K562 (cell line): ENCODE results near the gene SBNO1. TPM values are rescaled to one million over a fixed set of nuclear protein-coding genes. Genes with fewer than 3 reads are reported as not detected.
A peak's percentile ranks its signal among the peaks of the same experiment; 100 is the strongest.

Experiments used
- CBFA2T2 ChIP-seq: fragments of 450-650 bp; conservative IDR thresholded peaks from 2 replicates; pipeline ENCODE4 v1.6.1; 2017; ENCODE audit warnings: mild to moderate bottlenecking
- FIP1L1 ChIP-seq: fragments of 200-400 bp; formaldehyde crosslinking; IDR thresholded peaks from 2 replicates; pipeline ENCODE4 v1.6.1; 2018; ENCODE audit warnings: mild to moderate bottlenecking, low read depth, low read length; ENCODE audit not compliant: poor library complexity, severe bottlenecking
- HDAC1 ChIP-seq, 2 experiments: fragments of 450-650 bp; IDR thresholded peaks; 2 replicates each; pipeline ENCODE4 v1.6.1; 2016 to 2017; ENCODE audit warnings: inconsistent platforms in 1 of 2, mild to moderate bottlenecking in 1 of 2, moderate library complexity in 1 of 2
- SMAD2 ChIP-seq: fragments of 150-350 bp; IDR thresholded peaks from 2 replicates; pipeline ENCODE4 v1.6.1; 2014; ENCODE audit warnings: low read depth, mild to moderate bottlenecking, low read length
- TAF1 ChIP-seq: IDR thresholded peaks from 2 replicates; pipeline ENCODE4 v1.6.1; 2011; ENCODE audit warnings: mild to moderate bottlenecking, low read length, moderate library complexity; ENCODE audit not compliant: insufficient read depth, control insufficient read depth, severe bottlenecking; ENCODE audit errors: extremely low read depth
- TEAD2 ChIP-seq: fragments of 450-650 bp; IDR thresholded peaks from 2 replicates; pipeline ENCODE4 v1.6.1; 2016; ENCODE audit warnings: missing genetic modification characterization, control low read depth, missing compliant biosample characterization
- TRIM24 ChIP-seq, 2 experiments: fragments of 450-650 bp; IDR thresholded peaks; 2 replicates each; pipeline ENCODE4 v1.6.1; 2016
- ZEB2 ChIP-seq: fragments of 450-650 bp; IDR thresholded peaks from 2 replicates; pipeline ENCODE4 v1.6.1; 2016
- ZKSCAN8 ChIP-seq: fragments of 200-800 bp; sonication (Bioruptor generic); IDR thresholded peaks from 2 replicates; pipeline ENCODE4 v1.6.1; 2016; ENCODE audit warnings: missing genetic modification characterization, missing compliant biosample characterization
- polyA plus RNA-seq, 8 experiments: library from polyadenylated mRNA; depleted of rRNA in 4 of 8; stranded (reverse) in 5 of 8; unstranded in 3 of 8; fragments of >200 nt; fragmentation: Nextera tagmentation in 2 of 8; fragmentation: Illumina TruSeq in 1 of 8; extraction: Ambion mirVana in 2 of 8; extraction: Trizol in 1 of 8; gene quantifications; 2 replicates each; pipeline versions ENCODE4 v1.2.1 to v1.2.3, GENCODE V29; 2011 to 2014; ENCODE audit warnings: inconsistent platforms in 1 of 8, missing spikeins in 1 of 8
- total RNA-seq, 7 experiments: library from RNA; depleted of rRNA in 6 of 7; stranded (reverse); fragments of >200 nt in 6 of 7; fragmentation: Illumina TruSeq in 2 of 7; extraction: Trizol in 2 of 7; gene quantifications; 2 replicates each; pipeline versions ENCODE4 v1.2.1 to v1.2.3, GENCODE V29; 2011 to 2021; ENCODE audit warnings: low replicate concordance in 1 of 7
- TF ChIP-seq, protein P1 (sequence below), 2 experiments: IDR thresholded peaks; 2 replicates each; pipeline ENCODE4 v1.6.1; 2012; ENCODE audit warnings: improper control_type of control experiment in 2 of 2, low read depth in 2 of 2, low read length in 2 of 2, borderline replicate concordance in 1 of 2
- TF ChIP-seq, protein P2 (sequence below): fragments of 450-650 bp; IDR thresholded peaks from 2 replicates; pipeline ENCODE4 v1.6.1; 2017; ENCODE audit warnings: antibody characterized with exemption
- TF ChIP-seq, protein P3 (sequence below): fragments of 200-800 bp; sonication (Bioruptor generic); IDR thresholded peaks from 2 replicates; pipeline ENCODE4 v1.6.1; 2017; ENCODE audit warnings: missing genetic modification characterization, missing compliant biosample characterization
- TF ChIP-seq, protein P4 (sequence below), 2 experiments: fragments of 450-650 bp; formaldehyde crosslinking in 1 of 2; IDR thresholded peaks; 2 replicates each; pipeline versions ENCODE4 v1.4.0 to v1.6.1; 2014 to 2020; ENCODE audit warnings: mild to moderate bottlenecking in 2 of 2, borderline replicate concordance in 1 of 2, low read depth in 1 of 2

The SBNO1 gene
- total and polyA plus RNA-seq, 9 of the 15 experiments (the other 6 are each of a cell fraction or from before 2014, with no cell fraction given), result 14.9 to 77.1 (median 35.9) TPM

DNA sequence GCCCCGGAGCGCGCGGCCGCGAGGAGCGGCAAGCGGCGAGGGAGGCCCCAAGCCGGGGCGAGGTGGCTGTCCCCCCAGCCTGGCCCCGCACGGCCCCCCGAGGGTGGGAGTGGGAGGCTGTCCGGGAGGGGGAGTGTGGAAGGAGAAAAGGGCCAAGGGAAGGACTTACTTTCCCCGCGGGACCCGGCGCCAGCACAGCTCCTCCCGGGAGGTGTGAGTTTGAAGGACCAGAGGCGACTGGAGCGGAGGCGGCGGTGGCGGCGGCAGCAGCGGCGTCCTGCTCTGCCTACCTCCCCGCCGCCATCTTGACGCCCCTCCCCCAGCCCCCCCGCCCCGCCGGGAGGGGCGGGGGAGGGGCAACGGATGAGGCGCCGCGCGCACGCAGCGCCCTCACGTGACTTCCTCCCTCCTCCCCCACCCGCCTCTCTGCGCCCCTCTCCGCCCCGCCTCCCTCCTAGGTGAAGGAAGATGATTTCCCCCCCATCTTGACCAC is at the start of gene SBNO1 (continued):
- TF ChIP-seq, protein P1, sequence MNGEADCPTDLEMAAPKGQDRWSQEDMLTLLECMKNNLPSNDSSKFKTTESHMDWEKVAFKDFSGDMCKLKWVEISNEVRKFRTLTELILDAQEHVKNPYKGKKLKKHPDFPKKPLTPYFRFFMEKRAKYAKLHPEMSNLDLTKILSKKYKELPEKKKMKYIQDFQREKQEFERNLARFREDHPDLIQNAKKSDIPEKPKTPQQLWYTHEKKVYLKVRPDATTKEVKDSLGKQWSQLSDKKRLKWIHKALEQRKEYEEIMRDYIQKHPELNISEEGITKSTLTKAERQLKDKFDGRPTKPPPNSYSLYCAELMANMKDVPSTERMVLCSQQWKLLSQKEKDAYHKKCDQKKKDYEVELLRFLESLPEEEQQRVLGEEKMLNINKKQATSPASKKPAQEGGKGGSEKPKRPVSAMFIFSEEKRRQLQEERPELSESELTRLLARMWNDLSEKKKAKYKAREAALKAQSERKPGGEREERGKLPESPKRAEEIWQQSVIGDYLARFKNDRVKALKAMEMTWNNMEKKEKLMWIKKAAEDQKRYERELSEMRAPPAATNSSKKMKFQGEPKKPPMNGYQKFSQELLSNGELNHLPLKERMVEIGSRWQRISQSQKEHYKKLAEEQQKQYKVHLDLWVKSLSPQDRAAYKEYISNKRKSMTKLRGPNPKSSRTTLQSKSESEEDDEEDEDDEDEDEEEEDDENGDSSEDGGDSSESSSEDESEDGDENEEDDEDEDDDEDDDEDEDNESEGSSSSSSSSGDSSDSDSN (IDR thresholded peaks at IDR 0.05; ENCODE audit: borderline replicate concordance in 1 of 2, low read depth in 2 of 2, low read length in 2 of 2), result peak; percentile 25 to 64; a peak in 1 of 4 replicates
- TF ChIP-seq ZEB2 (no peak), SMAD2 (no peak), HDAC1 (IDR thresholded peaks at IDR 0.05) (no peak), TEAD2 (no peak), FIP1L1 (no peak), ZKSCAN8 (no peak), TAF1 (peak; percentile 97), CBFA2T2 (no peak), TRIM24 (IDR thresholded peaks at IDR 0.05) (no peak)
- TF ChIP-seq, protein P2, sequence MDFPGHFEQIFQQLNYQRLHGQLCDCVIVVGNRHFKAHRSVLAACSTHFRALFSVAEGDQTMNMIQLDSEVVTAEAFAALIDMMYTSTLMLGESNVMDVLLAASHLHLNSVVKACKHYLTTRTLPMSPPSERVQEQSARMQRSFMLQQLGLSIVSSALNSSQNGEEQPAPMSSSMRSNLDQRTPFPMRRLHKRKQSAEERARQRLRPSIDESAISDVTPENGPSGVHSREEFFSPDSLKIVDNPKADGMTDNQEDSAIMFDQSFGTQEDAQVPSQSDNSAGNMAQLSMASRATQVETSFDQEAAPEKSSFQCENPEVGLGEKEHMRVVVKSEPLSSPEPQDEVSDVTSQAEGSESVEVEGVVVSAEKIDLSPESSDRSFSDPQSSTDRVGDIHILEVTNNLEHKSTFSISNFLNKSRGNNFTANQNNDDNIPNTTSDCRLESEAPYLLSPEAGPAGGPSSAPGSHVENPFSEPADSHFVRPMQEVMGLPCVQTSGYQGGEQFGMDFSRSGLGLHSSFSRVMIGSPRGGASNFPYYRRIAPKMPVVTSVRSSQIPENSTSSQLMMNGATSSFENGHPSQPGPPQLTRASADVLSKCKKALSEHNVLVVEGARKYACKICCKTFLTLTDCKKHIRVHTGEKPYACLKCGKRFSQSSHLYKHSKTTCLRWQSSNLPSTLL, result no peak
- TF ChIP-seq, protein P3, sequence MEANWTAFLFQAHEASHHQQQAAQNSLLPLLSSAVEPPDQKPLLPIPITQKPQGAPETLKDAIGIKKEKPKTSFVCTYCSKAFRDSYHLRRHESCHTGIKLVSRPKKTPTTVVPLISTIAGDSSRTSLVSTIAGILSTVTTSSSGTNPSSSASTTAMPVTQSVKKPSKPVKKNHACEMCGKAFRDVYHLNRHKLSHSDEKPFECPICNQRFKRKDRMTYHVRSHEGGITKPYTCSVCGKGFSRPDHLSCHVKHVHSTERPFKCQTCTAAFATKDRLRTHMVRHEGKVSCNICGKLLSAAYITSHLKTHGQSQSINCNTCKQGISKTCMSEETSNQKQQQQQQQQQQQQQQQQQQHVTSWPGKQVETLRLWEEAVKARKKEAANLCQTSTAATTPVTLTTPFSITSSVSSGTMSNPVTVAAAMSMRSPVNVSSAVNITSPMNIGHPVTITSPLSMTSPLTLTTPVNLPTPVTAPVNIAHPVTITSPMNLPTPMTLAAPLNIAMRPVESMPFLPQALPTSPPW (CRISPR knock-in tag), result peak; percentile 100
- TF ChIP-seq, protein P4, sequence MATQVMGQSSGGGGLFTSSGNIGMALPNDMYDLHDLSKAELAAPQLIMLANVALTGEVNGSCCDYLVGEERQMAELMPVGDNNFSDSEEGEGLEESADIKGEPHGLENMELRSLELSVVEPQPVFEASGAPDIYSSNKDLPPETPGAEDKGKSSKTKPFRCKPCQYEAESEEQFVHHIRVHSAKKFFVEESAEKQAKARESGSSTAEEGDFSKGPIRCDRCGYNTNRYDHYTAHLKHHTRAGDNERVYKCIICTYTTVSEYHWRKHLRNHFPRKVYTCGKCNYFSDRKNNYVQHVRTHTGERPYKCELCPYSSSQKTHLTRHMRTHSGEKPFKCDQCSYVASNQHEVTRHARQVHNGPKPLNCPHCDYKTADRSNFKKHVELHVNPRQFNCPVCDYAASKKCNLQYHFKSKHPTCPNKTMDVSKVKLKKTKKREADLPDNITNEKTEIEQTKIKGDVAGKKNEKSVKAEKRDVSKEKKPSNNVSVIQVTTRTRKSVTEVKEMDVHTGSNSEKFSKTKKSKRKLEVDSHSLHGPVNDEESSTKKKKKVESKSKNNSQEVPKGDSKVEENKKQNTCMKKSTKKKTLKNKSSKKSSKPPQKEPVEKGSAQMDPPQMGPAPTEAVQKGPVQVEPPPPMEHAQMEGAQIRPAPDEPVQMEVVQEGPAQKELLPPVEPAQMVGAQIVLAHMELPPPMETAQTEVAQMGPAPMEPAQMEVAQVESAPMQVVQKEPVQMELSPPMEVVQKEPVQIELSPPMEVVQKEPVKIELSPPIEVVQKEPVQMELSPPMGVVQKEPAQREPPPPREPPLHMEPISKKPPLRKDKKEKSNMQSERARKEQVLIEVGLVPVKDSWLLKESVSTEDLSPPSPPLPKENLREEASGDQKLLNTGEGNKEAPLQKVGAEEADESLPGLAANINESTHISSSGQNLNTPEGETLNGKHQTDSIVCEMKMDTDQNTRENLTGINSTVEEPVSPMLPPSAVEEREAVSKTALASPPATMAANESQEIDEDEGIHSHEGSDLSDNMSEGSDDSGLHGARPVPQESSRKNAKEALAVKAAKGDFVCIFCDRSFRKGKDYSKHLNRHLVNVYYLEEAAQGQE (IDR thresholded peaks at IDR 0.05; ENCODE audit: borderline replicate concordance), result no peak
- TF ChIP-seq, protein P4 (CRISPR knock-in tag; IDR thresholded peaks at IDR 0.05; ENCODE audit: low read depth), result peak; percentile 75
